Progenitor cell of endocrine pancreas (in vitro differentiated cells): ENCODE results near the gene LASP1. TPM values are rescaled to one million over a fixed set of nuclear protein-coding genes. Genes with fewer than 3 reads are reported as not detected.
A peak's percentile ranks its signal among the peaks of the same experiment; 100 is the strongest.

Experiments used
- DNase-seq: peaks from one replicate; pipeline ENCODE4 v3.0.0; 2021; ENCODE audit warnings: low spot score; ENCODE audit not compliant: unreplicated experiment
- H3K27ac Mint-ChIP-seq: 2 replicates; pipeline ENCODE4 v1.8.0; 2021; ENCODE audit warnings: mild to moderate bottlenecking, moderate library complexity, mixed read lengths
- H3K27me3 Mint-ChIP-seq: 2 replicates; pipeline ENCODE4 v1.8.0; 2021; ENCODE audit warnings: mixed read lengths
- H3K36me3 Mint-ChIP-seq: 2 replicates; pipeline ENCODE4 v1.8.0; 2022; ENCODE audit warnings: mixed read lengths; ENCODE audit not compliant: insufficient read depth
- H3K4me1 Mint-ChIP-seq: 2 replicates; pipeline ENCODE4 v1.8.0; 2021; ENCODE audit warnings: low read depth, mixed read lengths
- H3K4me3 Mint-ChIP-seq: 2 replicates; pipeline ENCODE4 v1.8.0; 2021; ENCODE audit warnings: low read depth, mild to moderate bottlenecking, moderate library complexity, mixed read lengths
- H3K9me3 Mint-ChIP-seq: 2 replicates; pipeline ENCODE4 v1.8.0; 2021; ENCODE audit warnings: low read depth, mixed read lengths
- total RNA-seq: library from RNA; stranded (reverse); gene quantifications from 2 replicates; pipeline ENCODE4 v1.2.1, GENCODE V29; 2021
- TF ChIP-seq, protein P1 (sequence below): fragments of 200-600 bp; sonication (generic); IDR thresholded peaks from one replicate; pipeline ENCODE4 v1.5.0; 2021; ENCODE audit warnings: antibody characterized with exemption, mild to moderate bottlenecking; ENCODE audit not compliant: unreplicated experiment

Gene LASP1
- total RNA-seq, 1 donor from 2014 or later, result 135 TPM

DNA sequence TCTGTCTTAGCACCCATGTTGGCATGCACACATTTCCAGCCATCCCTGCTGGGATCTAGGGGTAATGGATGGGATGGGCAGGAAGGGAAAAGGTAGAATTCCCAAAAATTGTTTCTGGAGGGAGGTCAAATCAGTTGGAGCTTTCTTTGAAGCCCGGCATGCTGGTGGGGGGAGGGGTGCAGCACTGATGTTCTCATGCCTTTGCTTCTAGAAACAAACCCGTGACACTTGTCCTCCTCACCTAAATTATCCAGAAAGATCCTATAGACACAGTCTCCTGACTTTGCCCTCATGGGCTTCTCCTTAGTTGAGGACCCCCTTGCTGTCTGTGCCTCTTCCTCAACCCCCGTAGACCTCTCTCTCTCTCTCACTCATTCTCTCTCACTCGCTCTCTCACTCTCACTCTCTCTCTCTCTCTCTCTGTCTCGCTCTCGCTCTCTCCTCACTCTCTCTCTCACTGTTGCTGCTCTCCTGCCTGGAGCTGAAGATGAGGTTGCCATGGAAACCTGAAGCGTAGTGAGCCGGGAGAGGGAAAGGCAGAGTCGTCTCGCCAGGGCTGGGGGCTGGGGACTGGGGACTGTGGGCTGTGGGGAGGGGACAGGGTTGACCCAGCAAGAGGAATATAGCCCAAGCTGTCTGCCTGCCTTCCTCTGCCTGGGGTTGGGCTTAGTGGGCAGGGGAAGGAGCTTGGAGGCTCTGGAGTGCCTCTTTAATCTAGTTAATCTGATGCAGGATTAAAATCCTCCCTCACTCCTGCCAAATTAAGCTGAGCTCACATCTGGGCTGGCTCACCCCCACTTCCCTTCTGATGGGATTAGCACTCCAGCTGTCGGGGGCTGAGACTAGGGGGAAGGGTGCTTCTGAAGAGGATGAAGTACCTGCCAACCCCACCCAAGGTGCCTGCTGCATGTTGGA lies 16.1 kb downstream of the LASP1 start:
- peaks cover 11% of the 10 kb centered on the region for H3K36me3 Mint-ChIP-seq

GRCh38 chr17:38886643-38887010 lies 16.8 kb downstream of the LASP1 start:
- Mint-ChIP-seq H3K9me3 (no peaks in the 10 kb centered on the region), H3K4me1 (peaks cover 22% of the 10 kb centered on the region), H3K4me3 (no peak overlapping the region), H3K27ac (no peak overlapping the region), H3K27me3 (no peaks in the 10 kb centered on the region), H3K36me3 (peaks cover 6% of the 10 kb centered on the region)
- TF ChIP-seq, protein P1, sequence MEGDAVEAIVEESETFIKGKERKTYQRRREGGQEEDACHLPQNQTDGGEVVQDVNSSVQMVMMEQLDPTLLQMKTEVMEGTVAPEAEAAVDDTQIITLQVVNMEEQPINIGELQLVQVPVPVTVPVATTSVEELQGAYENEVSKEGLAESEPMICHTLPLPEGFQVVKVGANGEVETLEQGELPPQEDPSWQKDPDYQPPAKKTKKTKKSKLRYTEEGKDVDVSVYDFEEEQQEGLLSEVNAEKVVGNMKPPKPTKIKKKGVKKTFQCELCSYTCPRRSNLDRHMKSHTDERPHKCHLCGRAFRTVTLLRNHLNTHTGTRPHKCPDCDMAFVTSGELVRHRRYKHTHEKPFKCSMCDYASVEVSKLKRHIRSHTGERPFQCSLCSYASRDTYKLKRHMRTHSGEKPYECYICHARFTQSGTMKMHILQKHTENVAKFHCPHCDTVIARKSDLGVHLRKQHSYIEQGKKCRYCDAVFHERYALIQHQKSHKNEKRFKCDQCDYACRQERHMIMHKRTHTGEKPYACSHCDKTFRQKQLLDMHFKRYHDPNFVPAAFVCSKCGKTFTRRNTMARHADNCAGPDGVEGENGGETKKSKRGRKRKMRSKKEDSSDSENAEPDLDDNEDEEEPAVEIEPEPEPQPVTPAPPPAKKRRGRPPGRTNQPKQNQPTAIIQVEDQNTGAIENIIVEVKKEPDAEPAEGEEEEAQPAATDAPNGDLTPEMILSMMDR, result no peak
- DNase-seq, result no peak

More for the DNA sequence above, 16.1 kb downstream of the LASP1 start:
- DNase-seq, result no peak
- H3K27ac Mint-ChIP-seq, result peak overlapping the region; percentile 91
- H3K4me3 Mint-ChIP-seq, result no peak overlapping the region
- peaks cover 24% of the 10 kb centered on the region for H3K4me1 Mint-ChIP-seq
- H3K9me3 Mint-ChIP-seq, result no peaks in the 10 kb centered on the region
- H3K27me3 Mint-ChIP-seq, result no peaks in the 10 kb centered on the region
- TF ChIP-seq, protein P1, result no peak

DNA sequence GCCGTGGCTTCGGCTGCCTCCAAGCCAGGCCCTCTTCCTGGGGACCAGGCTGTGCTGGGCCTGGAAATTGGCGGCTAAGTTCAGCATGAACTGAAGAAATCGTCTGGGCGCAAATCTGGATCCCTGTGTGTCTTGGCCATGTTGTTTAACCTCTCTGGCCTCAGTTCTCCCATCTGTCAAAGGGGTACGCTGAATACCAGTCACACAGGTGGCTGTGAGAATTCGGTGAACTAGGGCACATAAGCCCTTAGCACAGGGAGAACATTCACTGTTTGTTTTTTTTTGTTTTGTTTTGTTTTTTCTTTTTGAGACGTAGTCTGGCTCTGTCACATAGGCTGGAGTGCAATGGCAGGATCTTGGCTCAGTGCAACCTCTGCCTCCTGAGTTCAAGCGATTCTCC lies 19.0 kb downstream of the LASP1 start:
- no peaks in the 10 kb centered on the region for H3K27me3 Mint-ChIP-seq
- H3K4me3 Mint-ChIP-seq, result no peak overlapping the region
- H3K4me1 Mint-ChIP-seq, result peaks cover 17% of the 10 kb centered on the region
- no peak overlapping the region for H3K27ac Mint-ChIP-seq
- TF ChIP-seq, protein P1, result no peak
- H3K36me3 Mint-ChIP-seq, result peaks cover 2% of the 10 kb centered on the region
- DNase-seq, result no peak
- no peaks in the 10 kb centered on the region for H3K9me3 Mint-ChIP-seq

DNA sequence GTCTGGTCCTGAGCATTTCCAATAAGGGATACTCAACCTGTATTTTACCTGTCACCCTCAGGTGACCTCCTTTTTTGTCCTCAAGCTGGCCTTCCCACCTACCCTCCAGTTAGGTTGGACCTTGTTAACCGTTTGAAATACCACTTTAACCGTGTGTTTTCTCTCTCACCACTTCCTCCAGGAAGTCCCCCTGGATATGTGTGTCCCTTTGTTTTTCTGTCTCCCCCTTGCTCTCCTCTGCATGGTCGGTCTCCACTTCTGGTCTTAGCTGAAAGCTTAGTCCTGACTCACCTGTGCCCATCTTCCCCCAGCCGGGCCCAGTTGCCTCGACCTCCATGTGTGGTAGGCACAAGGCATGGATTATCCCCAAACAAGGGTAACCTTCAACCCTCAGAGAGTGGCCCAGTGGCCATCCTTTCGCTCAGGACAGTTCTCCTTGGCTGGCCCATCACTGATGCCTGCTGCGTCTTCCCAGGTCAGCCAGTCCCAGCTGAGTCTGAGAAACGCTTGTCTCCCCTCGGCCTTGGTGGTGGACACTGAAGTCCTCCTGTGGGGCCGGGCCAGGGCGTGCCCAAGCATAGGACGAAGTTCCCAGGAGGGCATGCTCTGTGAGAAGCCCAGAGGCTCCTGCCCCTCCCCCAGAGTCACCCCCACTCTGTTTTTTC lies 20.0 kb downstream of the LASP1 start:
- TF ChIP-seq, protein P1, result no peak
- no peak overlapping the region for H3K4me3 Mint-ChIP-seq
- peaks cover 2% of the 10 kb centered on the region for H3K36me3 Mint-ChIP-seq
- no peaks in the 10 kb centered on the region for H3K9me3 Mint-ChIP-seq
- DNase-seq, result no peak
- H3K27me3 Mint-ChIP-seq, result no peaks in the 10 kb centered on the region
- H3K4me1 Mint-ChIP-seq, result peaks cover 13% of the 10 kb centered on the region
- no peak overlapping the region for H3K27ac Mint-ChIP-seq

DNA sequence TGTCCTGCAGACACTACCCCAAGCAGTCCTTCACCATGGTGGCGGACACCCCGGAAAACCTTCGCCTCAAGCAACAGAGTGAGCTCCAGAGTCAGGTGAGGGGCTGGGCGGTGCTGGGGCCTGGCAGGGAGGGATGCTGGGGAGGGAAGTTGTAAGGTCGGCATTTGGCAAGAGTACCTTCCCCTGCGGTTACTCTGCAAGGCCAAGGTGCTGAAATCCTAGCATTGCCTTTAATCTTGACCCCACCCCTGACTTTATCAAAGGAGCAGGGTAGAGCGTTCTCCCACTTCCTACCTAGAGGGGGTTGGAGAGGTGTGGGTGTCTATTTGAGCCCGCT lies 20.5 kb downstream of the LASP1 start:
- Mint-ChIP-seq H3K36me3 (peaks cover 2% of the 10 kb centered on the region), H3K9me3 (no peaks in the 10 kb centered on the region), H3K4me1 (peaks cover 8% of the 10 kb centered on the region), H3K27me3 (no peaks in the 10 kb centered on the region), H3K4me3 (no peak overlapping the region), H3K27ac (no peak overlapping the region)
- DNase-seq, result no peak
- TF ChIP-seq, protein P1, result no peak
